Right ventricle myocardium superior (tissue), 1 donor: ENCODE measurements around the gene TBC1D2. TPM values are rescaled to one million over a fixed set of nuclear protein-coding genes. Genes with fewer than 3 reads are reported as not detected.
"Not testable (repeated sequence)": the region's sequence is repeated elsewhere in the genome, so short reads cannot be mapped to it uniquely, and the experiment has no call there.

Source experiments
- ATAC-seq: fragments of 200-7000 bp; cut with Tn5 transposase; one replicate; pipeline ENCODE4 v1.9.1; 2020; ENCODE audit warnings: mild to moderate bottlenecking; ENCODE audit not compliant: poor library complexity
- DNase-seq: peaks from one replicate; pipeline ENCODE4 v3.0.0-alpha.2; 2020
- intact Hi-C: fragments of 100-400 bp; cut with DNase I; formaldehyde crosslinking; loops from one replicate; pipeline ENCODE4 v1.11.2; 2022
- total RNA-seq: library from RNA; stranded (reverse); fragmentation: NEBNext Ultra II Directional; extraction: Animal tissue kit (Norgen Biotek cat#: 25700); gene quantifications from one replicate; pipeline ENCODE4 v1.2.1, GENCODE V29; 2021
- donor health status: DM: no; HTN: yes; CAD: no; lungs with severe emphysema.

Gene TBC1D2
- total RNA-seq, 1 donor from 2014 or later = 2.0 TPM

DNA sequence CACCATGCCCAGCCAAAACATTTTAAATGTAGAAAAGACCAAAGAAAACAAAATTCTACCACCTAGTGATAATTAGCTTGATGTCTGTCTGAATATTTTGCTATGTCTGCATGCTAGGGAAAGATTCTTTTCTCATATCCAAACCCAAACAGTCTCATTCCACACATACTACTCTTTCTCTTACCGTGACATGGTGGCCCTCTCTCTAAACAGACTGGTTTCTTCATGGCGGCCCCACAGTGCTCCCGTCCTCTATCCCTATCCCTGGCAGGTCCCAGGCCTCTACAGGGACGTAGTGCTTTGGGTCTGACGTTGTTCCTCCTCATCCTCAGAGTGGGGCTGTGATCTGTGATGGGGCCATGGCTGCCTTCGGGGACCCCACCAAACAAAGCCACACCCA lies 71.1 kb downstream of the TBC1D2 start:
- ATAC-seq (no peak), DNase-seq (no peak)
- intact Hi-C loops = no loop called here

DNA sequence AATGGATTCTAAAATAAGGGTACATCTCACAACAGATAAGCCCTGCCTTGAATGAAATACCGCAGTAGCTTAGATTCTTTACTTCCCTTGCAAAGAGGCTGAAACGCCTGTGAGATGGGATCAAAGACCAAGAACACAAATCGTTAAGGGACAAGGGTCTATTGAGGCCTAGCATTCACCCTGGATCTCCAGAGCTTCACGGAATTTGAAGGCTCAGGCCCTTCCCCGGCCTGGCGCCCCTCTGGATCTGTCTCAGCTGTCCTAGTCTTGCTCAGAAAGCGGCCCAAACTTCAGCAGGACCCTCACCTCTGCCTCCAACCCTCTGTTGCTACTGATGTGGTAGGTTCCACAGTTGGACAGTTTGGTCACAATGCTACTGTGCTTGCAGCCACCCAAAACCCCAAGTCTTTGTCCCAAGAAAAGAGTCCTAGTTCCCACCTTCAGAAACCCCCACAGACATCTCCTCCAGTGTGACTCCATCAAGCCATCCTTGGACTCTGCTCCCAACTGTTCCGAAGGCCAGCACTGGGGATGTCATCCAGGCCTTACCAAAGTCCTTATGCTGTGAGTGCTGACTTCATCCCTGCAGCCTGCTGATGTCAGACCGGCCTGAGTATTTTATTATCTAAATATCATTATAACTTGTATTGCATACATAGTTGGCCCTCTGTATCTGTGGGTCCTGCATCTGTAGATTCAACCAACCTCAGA lies 72.4 kb downstream of the TBC1D2 start:
- ATAC-seq (no peak), DNase-seq (no peak)
- intact Hi-C loops = no loop called here

GRCh38 chr9:98182069-98182820 lies 73.2 kb downstream of the TBC1D2 start:
- intact Hi-C loops = no loop called here
- no peak for DNase-seq
- ATAC-seq = no peak

- DNase-seq = no peak
- intact Hi-C loops = no loop called here
- no peak for ATAC-seq
Observed at GRCh38 chr9:98181746-98182068, 73.7 kb downstream of the TBC1D2 start.

DNA sequence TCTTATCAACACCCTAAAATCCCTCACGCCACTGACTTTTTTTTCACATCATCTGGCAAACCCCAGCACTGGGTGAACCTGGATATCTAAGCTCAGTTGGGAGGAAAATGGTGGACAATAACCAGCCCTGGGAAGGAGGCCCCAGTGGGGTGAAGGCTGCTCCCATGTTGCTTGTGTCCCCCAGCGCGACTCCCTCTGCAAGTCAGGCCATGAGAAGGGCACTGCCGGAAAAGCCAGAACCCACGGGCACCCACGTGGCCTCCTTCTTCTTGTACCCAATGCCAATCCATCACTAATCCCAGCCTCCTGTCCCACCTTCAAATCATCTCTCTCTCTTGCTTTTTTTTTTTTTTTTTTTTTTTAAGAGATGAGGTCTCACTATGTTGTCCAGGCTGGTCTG lies 74.5 kb downstream of the TBC1D2 start:
- ATAC-seq (no peak), DNase-seq (no peak)
- intact Hi-C loops = no loop called here

DNA sequence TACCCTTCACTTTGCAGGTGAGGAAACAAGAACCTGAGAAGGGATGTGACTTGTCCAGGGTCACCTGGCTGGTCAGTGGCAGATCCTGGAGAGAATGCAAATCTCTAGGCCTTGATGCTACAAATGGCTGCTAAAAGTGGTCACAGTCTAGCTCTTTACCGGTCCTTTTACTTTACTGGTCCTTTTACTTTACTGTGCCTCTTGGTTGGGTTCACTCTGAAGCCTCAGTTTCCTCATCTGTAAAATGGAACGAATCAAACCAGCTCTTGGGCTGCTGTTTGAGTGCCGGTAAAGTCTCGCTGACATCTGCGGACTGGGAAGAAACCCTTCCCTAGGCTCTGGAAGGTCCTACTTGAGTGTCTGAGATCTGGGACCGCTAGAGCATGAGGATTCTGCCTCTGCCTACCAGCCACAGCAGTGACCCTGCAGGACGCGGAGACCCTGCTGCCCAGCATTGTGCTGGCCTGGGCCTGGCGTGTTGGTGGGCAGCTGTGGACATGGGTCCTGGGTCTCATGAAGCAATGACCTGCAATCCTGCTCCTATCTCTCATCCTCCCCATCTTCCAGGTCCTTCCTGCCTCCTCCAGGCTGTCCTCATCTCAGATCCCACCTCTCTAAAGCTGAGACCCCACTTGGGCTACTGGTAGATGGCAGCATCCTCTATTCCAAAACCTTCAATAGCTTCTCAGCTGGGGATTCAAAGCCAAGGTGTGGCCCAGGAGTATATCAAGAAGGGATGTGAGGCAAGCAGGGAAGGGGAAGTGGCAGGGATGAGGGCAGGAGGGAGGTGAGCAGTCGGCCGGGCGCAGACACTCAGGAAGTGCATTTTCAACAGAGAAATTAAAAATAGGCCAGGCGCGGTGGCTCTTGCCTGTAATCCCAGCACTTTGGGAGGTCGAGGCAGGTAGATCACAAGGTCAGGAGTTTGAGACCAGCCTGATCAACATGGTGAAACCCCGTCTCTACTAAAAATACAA lies 76.3 kb downstream of the TBC1D2 start:
- no peak for ATAC-seq

DNA sequence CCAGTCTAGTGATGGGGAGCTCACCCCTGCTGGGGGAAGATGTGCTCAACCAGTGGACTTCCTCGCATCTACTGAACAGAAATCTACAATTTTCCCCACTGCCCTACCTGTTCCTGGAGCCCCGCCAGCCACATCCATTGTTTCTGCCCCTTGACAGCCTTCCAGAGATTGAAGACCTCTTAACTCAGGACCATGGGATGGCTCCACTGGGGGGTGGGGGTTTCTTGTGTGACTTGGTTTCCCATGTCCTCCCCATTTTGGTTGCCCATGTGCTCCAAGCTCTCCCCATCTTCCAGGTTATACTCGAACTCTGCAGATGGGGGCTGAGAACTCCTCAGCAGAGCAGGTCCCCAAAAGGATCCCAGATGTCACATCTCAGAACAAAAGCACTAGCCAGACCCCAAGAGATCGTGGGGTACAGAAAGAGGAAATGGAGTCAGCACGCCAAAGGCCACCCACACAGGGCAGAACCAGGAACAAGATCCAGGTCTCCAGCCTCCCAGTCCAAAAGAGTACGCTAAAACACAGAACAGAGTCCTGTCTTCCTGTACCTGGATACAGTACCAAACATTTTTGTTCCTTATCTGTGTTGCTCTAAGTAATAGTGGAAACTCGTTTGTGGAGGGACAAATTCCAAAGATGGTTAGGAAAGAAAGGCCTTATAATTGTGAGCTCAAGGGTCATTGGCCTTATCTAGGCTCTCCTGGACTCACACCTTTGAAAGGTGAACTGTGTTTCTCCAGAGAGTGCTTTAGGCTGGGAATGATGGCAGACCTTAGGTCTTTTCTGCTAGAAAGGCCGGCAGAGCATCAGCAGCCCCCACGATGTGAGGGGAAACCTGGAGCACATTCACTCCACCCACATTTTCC lies 78.8 kb downstream of the TBC1D2 start:
- intact Hi-C loops = no loop called here
- no peak for ATAC-seq
- no peak for DNase-seq

More for the DNA sequence above, 76.3 kb downstream of the TBC1D2 start:
- DNase-seq = no peak
- intact Hi-C loops = no loop called here

DNA sequence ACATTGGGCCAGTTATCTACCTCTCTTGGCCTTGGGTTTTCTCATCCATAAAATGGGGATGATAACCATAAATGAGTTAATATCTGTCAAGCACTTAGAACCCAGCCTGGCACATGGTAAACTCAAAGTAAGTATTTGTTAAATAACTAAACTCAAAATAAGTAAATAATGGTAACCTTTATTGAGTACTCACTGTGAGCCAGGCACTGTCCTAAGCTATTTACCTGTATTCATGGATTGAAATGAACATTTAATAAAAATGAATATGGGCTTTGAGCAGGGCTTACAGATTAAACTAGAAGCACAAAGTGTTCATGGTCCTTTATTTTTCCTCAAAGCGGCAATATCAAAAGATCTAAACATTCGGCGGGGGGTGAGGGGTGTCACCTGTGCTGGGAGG lies 79.7 kb downstream of the TBC1D2 start:
- intact Hi-C loops = no loop called here
- DNase-seq (no peak), ATAC-seq (no peak)

DNA sequence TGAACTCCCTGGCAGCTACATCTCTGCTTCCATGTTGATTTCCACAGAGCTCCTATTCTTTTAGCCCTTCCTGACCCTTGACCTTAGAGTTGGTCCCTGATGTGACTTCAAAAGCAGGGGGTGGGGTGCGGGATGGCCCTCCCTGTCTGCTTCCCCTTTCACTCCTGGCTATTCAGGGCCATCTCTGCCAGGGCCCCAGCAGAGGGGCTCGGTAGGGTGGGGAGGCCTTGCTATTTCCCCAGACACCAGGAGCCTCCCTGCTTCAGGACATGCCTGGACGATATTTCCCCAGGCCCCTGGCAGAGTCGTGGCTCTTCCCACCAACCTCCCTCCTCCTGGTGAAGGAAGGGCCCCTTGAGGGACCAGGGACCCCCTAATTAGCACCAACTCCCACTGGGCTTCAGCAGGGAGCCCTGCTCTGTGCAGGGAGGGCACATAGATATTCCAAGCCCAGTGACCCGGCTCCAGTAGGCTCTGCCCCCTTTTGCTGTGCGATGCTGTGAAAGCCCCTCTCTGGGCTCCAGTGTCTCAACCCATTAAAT lies 80.3 kb downstream of the TBC1D2 start:
- intact Hi-C loops = no loop called here
- no peak for ATAC-seq
- no peak for DNase-seq

DNA sequence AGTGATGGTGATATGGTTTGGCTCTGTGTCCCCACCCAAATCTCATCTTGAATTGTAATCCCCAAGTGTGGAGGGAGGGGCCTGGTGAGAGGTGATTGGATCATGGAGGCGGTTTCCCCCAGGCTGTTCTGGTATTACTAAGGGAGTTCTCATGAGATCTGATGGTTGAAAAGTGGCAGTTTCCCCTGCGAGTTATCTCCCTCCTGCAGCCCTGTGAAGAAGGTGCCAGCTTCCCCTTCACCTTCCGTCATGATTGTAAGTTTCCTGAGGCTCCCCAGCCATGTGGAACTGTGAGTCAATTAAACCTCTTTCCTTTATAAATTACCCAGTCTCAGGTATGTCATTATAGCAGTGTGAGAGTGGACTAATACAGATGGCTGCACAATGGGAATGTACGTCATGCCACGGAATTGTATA lies 80.9 kb downstream of the TBC1D2 start:
- intact Hi-C loops, ATAC-seq, DNase-seq: not testable (repeated sequence)

GRCh38 chr9:98173181-98173580 lies 82.3 kb downstream of the TBC1D2 start:
- ATAC-seq (no peak), DNase-seq (no peak)
- intact Hi-C loops = no loop called here

DNA sequence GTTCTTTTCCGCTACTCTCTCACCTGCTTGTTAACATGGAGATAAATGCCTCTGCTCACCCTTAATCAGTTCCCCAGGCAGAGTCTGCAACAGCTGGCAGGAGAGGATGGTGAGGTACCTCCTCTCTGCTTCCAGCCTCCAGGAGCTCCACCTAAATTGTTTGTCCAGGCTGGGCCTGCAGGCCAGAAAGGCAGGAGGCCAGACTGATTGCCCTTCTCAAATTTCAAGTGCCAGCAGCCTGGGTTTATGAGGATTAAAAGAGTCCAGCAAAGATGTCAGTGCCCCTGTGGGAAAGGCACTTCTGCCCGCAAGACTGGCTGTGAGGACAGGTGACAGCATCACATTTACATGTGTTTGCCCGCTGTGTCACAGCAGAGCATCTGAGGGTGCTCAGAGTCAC lies 82.8 kb downstream of the TBC1D2 start:
- DNase-seq (no peak), ATAC-seq (no peak)
- intact Hi-C loops = no loop called here

- ATAC-seq = no peak
- intact Hi-C loops = no loop called here
- no peak for DNase-seq
Observed at GRCh38 chr9:98171176-98171925, 84.1 kb downstream of the TBC1D2 start.

DNA sequence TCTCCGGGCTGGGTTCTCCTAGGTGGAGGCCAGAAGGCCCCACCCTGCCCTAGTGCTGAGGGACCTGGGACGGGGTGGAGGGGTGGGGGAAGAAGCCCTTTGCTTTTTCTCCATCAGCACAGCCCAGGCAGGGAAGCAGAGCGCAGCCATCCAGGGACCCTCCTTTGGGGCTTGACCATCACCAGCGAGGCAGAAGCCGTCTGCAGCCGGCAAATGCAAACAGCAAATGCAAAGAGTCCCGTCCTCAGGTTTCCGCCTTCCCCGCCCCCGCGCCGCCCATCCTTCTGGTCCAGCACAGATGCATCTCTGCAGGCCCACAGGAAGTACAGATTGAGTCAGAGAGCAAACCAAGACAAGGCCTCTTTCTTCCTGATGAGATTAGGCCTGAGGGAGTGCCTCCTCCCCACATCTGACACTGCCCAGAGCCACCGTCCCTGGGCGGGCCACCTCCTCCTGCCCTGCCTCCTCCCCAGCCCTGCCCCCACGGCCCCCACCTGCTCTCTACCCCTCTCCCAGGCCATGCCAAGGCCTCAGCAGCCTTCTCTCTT lies 86.4 kb downstream of the TBC1D2 start:
- peak; percentile 61 for DNase-seq
- peak; percentile 78 for ATAC-seq
- intact Hi-C loops = no loop called here

GRCh38 chr9:98168153-98168780 lies 87.2 kb downstream of the TBC1D2 start:
- intact Hi-C loops = no loop called here
- no peak for DNase-seq
- ATAC-seq = no peak

GRCh38 chr9:98164912-98165311 lies 90.5 kb downstream of the TBC1D2 start:
- no peak for ATAC-seq
- intact Hi-C loops = no loop called here

GRCh38 chr9:98162613-98163012 lies 92.8 kb downstream of the TBC1D2 start:
- intact Hi-C loops = no loop called here
- ATAC-seq (no peak), DNase-seq (no peak)

More at GRCh38 chr9:98164912-98165311, 90.5 kb downstream of the TBC1D2 start:
- DNase-seq = no peak
